ENCODE results near the gene RAD51AP2.
"Not testable (repeated sequence)": the region's sequence is repeated elsewhere in the genome, so short reads cannot be mapped to it uniquely, and the experiment has no call there.

The RAD51AP2 gene

DNA sequence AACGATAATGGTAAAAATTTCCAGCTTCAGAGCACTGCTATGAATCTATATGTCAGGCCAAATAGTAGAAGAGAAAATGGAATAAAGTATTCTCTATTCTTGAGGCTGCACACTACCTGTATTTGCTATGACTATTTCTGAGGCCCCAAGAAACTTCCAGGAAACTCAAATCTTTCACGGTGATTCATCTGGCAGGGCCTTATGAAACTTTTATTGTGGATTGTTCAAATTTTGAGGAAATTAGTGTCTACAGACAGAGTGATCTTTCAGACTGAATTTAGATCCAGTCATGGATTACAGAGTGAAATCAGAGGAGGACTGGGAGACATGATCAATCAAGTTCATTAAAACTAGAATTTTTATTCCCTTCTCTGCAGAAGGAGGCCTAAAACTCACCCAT is 18.2 kb upstream of the RAD51AP2 start:
- no peak for DNase-seq

DNA sequence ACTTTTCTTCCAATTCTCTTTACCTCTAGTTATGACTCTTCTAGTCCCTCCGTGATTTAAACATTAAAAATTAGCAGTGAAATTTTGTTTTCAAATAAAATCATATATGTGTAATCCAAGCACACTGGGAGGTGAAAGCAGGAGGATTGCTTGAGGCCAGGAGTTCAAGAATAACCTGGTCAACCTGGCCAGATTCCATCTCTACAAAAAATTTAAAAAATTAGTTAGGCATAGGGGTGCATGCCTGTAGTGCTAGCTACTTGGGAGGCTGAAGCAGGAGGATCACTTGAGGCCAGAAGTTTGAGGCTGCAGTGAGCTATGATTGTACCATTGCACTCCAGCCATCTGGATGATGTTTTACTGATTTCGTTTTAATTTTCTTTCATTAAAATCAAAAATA is 15.3 kb upstream of the RAD51AP2 start:
- DNase-seq, result no peak

DNA sequence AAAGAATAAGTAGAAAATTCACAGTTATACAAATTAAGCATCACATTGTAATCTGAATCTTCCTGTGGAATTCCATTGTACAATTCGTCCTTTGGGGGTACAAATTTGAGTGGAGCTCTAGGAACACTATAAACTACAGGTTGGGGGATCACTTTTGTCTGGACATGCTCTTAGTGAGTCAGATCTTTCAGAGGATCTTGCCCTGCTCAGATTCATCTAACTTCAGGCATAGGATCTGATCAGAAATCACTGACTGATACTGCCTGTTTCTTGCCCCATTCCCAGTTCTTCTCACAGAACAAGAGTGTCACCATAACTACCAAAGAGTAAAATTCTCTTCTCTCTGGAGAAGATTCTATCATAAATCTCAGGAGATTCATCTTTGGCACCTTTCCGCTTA is 11.5 kb upstream of the RAD51AP2 start:
- DNase-seq, result no peak

DNA sequence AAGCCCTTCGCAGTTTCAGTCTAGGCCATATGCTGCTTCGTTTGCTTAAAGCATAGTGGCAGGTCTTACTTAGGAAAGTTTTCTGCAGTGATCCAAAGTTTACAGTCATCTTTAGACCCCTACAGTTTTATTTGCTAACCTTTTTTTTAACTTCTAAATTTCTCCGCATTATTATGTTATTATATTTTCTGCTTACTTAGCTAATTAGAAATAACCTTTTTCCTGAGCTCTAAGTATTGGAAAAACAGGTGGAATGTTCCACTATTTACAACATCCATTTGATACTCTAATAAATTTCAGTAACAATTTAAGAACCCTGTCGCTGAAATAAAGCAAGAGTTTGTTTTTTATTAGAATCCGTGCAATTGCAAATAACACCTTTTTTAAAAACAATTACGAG is 4.1 kb upstream of the RAD51AP2 start:
- no peak for DNase-seq

DNA sequence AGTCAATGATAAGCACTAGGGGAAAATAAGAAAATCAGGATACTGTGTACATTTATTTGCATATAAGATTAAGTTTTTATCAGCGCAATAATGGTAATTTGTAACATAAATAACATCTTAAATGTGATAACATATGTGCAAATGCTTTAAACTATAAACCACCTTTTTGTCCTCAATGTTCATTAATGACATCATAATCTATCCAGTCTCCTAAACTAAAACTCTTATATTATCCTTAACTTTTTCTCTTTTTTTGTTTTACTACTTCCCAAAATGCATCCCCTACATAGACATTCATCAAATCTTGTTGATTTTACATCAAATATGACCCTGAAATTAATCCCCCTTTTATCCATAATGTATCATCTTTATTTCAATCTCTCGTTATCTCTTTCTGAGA is 3.4 kb upstream of the RAD51AP2 start:
- no peak for DNase-seq

DNA sequence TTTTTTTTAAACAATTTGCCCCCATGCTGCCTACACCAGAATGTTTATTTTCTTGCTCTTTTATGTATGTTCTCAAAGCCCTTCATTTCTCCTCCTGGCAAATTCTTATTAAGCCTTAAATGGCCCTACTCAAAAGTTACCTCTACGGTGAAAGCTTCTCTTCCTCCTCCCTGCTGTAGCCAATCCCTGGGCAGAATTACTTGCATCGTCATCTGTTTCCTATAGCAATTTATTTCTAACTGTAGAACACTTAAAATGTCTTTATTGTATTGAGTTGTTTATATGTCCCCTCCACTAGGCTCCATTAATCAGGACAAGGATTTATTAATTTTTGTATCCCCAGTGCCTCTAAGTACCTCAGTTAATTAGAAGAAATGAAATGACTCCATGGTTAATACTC is 2.5 kb upstream of the RAD51AP2 start:
- no peak for DNase-seq

DNA sequence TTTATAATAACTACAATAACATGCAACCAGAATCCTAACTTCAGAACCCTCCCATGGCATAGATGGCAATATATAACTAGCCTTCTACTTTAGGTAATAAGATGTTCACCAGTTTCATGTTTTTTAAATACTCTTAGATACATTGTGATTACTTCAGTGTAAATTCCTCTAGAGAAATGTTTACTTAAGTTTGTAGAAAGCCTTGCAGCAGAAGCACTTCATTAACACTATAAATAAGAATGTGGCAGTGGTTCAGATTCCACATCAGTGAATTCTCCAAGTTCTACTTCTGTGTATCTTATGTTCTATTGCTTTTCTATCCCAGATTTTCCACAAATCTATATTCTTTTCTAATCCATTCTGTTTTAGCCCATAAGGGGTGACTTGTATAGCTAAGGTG is 1.2 kb upstream of the RAD51AP2 start:
- DNase-seq, result no peak

DNA sequence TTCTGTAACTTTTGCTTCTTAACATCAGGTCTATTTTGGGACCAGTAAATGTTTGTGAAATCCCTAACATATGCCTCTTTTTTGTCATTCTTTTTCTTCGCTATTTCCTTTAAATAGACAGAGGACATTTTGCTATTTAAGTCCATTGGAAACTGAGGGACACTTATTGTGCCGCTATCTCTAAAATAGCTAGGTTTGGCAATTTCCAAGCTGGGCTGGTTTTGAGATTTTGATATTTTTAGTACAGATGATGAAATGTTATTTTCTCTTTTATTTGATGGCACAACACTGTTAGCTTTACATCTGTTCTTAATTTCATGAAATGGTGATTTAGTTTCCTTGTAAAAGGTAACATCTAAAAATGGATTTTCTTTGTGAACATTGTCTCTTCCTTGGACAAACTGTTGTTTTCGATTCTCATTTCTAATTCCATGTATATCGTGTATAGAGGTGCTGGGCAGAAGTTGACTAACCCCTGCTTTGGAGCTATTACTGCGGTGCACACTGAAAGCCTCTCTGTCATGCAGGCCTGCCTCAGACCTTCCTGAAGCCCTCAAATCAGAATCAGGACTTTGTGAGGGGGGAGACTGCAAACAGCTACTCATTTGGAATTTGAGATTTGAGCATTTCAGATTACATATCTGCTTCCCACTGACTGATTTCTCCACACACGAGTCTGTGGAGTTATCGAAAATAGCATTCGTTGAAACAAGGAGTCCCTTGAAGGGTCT is 594 bp downstream of the RAD51AP2 start:
- no peak for DNase-seq

DNA sequence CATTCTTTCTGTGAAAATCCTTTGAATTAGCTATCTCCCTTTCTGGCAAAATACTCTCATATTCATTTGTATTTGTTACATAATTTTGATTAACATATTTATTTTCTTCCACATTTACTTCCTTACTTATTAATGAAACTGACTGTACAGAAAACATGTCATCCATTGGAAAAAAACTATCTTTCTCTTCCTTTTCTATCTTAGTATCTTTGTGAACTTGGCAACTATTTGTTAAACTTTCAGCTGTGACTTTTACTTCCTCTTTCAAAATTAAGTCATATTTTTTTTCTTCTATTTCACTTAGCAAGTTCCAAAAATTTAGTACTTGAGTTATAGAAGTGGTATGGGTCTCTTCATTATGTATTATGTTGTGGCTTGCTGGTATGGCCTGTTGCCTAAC is 2.6 kb downstream of the RAD51AP2 start:
- DNase-seq, result no peak

DNA sequence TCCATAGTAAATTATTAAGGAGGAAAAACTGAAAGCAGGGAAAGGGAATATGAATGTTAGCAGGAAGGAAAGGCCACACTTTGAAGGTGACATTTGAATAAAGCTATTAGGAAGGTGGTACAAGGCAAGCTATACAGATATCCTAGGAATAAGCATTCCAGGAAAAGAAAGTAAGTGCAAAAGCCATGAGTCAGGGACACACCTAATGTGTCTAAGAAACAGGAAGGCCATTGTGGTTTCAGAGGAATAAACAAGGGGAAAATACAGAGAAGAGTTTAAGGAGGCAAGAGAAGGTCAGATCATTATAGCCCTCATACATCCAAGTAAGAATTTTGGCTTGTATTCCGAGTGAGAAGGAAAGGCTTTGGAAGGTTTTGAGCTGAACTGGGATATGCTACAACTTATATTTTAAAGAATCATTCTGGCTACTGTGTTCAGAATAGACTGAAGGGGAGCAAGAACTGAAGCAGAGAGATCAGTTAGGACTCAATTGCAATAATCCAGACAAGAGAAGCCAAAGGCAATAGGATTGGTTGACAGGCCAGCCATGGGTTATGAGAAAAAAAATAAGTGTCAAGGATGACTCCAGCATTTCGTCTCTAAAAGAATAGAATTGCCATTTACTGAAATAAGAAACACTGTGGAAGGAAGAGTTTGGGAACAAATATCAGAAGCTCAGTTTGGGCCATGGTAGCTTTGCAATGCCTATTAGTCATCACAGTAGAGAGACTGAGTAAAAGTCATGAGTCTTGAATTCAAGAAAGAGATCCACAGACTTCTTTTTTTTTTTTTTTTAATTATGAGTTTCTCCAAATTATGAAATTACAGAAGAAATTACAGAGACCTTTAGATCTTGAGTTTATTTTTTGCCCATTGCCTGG is 11.3 kb downstream of the RAD51AP2 start:
- DNase-seq, result no peak

DNA sequence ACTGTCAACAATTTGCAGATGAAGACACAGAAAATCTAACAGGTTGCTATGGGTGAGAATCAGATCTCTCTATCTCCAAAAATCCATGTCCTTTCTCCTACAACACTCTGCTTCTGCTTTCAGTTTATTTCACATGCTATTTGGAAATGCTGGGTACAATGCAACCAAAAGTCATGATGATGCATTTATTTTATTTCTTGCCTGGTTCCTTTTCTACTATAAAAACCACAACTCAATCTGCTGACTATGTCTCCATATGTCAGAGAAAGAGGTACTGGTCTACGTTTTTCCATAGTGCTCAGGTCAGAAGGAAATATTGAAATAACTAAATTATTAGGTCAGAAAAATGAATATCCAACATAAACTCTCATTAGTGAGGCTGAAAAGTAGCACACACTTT is 20.5 kb downstream of the RAD51AP2 start:
- no peak for DNase-seq

DNA sequence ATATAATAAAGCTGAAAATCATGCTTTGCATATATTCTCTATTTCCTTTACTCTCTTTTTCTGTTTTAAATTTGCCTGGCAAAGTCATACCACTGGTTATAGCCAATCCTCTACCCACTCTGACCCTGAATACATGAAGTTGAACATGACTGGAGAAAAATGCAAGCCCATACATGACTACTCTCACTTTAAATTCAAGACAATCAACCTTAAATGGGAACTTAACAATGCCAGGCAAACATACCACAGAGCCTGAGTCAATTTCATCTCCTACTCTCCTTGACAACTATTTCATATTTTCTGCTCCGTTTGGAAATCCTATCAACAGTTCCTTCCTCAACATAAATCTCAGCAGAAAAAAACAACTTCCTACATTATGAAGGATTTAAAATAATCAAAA is 22.6 kb downstream of the RAD51AP2 start:
- no peak for DNase-seq

DNA sequence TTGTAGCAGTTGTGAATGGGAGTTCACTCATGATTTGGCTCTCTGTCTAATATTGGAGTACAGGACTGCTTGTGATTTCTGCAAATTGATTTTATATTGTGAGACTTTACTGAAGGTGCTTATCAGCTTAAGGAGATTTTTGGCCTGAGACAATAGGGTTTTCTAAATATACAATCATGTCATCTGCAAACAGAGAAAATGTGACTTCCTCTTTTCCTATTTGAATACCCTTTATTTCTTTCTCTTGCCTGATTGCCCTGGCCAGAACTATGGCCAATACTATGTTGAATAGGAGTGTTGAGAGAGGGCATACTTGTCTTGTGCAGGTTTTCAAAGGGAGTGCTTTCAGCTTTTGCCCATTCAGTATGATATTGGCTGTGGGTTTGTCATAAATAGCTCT is 28.1 kb downstream of the RAD51AP2 start:
- not testable (repeated sequence) for DNase-seq

DNA sequence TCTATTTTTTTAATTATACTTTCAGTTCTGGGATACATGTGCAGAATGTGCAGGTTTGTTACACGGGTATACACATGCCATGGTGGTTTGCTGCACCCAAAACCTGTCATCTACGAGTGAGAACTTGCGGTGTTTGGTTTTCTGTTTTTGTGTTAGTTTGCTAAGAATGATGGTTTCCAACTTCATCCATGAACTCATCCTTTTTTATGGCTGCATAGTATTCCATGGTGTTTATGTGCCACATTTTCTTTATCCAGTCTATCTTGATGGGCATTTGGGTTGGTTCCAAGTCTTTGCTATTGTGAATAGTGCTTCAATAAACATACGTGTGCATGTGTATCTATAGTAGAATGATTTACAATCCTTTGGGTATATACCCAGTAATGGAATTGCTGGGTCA is 29.6 kb downstream of the RAD51AP2 start:
- DNase-seq, result not testable (repeated sequence)

DNA sequence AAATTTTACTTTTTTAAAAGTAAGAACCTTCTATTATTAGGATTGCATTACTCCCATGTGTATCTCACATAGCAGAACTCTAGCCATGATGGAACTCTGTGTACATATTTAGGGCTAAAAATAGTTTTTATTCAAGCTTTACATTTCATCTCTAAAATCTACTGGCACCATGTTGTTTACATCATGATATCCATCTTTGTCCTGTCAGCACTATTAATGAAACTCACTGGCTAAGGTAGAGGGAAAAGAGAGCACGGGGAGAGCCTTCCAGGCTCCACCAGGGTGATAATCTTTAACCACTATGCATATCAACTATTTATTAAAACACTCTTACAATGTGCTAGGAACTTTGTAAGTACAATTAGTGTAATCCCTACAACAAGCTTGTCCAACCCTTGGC is 34.7 kb downstream of the RAD51AP2 start:
- DNase-seq, result no peak

DNA sequence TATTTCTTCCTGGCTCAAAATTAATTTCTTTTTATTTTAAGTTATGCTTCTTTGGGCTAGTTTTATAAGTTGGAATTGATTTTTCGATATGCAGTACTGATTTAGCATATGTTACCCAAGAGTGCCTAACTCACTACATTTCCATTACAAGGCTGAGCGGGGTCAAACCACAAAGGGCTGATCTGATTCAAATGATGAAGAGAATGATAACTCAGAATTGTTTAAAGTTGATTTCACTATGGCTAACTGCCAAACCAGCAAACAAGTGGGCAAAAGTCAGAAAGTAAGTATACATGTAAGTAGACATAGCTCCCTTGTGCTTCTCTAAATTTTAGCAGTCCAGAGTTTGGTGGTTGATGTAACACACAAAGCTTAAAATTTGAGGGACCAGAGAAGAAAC is 35.6 kb downstream of the RAD51AP2 start:
- no peak for DNase-seq

DNA sequence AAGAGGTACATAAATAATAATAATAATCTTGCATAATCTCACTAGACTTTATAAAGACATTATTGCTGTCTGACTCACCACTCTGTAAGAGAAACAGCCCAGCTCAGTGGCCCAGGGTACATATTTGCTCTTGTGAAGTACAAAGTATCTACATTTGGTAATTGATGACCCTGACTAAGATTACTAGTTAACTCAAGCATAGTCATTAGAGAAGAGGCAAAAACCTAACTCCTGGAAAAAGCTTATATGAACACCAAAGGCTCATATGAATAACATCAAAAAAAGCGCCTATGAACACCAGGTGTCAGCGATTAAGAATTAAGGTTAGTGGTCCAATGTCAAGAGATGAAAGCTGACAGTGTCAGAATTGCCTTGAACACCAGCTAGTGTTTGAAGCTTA is 38.4 kb downstream of the RAD51AP2 start:
- DNase-seq, result no peak

DNA sequence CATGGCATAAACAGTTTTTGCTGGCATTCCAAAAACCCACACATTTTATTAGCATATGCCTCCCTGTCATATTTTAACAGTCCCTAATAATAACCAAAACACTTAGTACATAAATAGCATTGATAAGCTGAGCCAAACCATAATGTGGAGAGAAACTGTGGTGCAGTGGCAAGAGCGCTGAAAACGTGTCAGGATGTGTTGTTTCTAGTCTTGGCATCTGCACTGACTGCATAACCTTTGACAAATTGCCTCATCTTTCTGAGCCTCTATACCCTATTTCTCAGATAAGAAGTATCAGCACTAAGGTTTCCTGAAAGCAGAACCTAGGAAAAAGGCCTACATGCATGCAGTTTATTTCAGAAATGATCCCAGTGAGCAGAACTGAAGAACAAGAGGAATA is 41.4 kb downstream of the RAD51AP2 start:
- no peak for DNase-seq

DNA sequence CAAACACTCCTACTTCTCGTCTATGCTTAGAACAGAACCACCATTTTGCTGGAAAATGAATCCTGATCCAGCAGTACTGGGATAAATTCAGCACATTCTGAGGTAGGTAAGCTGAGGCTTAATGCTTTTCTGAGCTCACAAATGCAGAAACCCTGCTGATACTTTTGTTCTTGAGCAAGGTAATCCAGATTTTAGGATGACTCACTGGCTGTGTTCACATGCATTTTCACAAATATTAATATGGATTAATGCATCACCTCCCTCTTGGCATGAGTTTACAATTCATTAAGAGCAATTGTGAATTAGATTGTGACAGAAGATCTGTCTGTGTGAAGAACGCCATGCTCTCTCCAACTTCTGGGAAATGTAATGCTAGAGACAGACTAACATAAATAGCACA is 42.2 kb downstream of the RAD51AP2 start:
- DNase-seq, result no peak

DNA sequence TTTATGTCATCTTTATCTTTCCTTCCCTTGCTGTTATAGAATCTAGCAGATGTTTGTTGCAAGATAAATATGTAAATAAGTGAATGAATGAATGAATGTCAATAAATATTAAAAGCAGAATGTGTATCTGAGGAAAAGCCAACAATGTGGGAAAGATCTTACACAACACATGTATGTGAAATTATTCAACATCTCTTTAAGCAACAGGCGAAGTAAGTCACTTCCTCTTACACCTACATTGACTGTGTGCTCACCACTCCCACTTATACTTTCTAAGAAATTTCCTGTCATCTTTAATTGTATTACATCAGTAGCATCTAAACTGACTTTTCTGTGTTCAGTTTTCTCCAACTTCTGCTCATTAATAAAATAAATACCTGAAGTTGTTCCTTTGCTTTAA is 43.0 kb downstream of the RAD51AP2 start:
- no peak for DNase-seq

DNA sequence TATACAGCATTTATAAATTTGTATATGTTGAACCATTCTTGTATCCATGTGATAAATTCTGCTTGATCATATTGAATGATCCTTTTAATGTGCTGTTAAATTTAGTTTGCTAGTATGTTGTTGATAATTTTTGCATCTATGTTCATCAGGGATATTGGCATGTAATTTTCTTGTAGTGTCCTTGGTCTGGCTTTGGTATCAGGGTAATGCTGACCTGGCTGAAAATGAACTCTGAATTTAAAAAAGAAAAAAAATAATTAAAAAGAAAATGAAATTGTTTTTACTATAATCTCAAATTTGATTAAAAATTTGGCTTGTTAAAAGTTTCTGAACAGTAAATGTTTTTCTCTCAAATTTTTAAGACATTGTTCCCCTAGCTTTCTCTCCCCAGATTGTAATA is 46.3 kb downstream of the RAD51AP2 start:
- DNase-seq, result no peak

DNA sequence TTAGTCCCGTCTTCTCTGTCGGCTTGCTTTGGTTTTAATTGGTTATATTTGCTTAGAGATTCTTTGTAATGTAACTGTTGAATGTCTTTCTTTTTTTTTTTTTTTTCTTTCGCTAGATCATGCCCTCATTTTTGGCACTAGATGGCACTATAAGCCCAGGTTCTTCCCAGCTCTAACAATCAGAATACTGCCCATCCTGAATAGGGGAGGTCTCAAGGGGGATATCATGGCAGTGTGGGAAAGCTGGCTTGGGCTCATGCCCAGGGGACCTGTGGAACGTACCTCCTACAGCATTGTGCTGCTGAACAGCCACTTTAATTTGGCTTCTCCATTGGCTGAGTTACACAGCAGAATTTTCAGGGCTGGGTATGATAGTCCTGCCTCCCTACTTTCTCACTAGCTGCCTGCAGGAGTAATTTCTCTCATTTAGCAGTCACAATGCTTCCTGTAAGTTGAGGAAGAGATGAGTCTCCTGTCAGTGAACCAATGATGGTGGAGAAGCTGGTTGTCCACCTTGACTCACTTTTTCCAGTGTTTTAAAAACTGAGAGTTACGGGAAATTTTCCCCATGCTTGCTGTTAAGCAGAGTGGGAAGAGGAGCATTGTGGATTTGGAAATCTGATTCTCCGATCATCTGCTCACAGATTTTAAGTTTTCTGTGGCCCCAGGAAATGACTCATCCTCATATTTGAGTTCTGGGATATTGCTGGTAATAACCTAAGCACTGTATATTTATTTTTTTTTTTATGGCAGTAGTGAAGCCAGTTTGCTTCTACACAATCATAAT is 47.2 kb downstream of the RAD51AP2 start:
- DNase-seq, result no peak

DNA sequence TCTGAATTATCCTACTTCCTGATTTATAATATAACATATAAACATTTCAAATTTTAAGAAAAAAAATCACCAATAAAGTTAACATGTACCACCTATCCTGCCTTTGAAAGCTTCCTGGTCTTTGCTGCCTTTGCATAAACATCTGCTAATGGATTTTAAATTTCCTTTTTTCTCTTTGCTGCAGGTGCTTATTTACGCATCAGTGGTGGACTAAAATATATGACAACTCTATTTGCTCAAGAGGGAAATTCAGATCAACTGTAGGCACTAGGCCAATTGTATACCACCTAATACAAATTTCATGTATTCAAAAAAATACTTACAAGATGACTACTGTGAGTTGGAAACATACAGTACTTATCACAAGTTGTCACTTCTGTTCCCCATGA is 57.2 kb downstream of the RAD51AP2 start:
- no peak for DNase-seq
